ELF-1 (cell line): Measurements from ENCODE around the gene ZNHIT2.
A peak's percentile ranks its signal among the peaks of the same experiment; 100 is the strongest.

Experiments
- DNase-seq: peaks from one replicate; pipeline ENCODE4 v3.0.0-alpha.2; 2016; ENCODE audit warnings: low read depth, low spot score

The ZNHIT2 gene

GRCh38 chr11:65104628-65105027, 12.9 kb downstream of the ZNHIT2 start:
- DNase-seq = no peak

- no peak for DNase-seq
Observed at GRCh38 chr11:65103476-65103875, 14.0 kb downstream of the ZNHIT2 start.

GRCh38 chr11:65102142-65103095, 15.1 kb downstream of the ZNHIT2 start:
- DNase-seq = no peak

DNA sequence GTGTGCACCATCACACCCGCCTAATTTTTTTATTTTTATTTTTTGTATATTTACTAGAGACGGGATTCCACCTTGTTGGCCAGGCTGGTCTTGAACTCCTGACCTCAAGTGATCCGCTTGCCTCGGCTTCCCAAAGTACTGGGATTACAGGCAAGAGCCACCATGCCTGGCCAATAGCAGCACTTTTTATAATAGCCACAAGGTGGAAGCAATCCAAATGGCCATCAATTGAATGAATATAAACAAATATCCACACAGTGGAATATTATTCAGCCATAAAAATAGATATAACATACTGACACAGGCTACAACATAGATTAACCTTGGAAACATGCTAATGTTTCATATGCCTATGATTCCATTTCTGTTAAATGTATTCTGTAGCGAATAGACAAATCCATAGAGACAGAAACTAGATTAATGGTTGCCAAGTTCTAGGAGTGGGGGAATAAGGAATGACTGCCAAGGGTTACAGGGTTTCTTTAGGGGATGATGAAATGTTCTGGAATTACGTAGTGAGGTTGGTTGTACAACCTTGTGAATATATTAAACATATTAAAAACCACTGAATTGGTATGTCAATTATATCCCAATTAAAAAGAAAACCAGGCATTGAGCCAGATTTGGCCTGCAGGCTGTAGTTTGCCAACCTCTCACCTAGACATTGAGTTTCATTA, 16.7 kb downstream of the ZNHIT2 start:
- no peak for DNase-seq

DNA sequence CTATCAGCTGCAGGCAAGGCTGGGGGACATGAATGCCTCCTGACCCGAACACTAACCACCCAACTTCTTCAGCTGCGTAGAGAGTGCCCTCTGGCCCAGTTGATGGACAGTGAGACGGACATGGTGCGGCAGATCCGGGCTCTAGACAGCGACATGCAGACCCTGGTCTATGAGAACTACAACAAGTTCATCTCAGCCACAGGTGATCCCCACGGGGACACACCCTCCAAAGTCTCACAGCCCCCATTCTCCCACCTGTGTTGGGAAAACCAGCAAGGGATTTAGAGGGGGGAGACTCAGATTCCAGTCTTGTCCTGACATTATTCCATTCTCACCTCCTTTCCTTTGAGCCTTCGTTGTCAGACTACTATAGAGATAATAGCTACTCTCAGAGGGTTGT, 20.6 kb downstream of the ZNHIT2 start:
- no peak for DNase-seq

DNA sequence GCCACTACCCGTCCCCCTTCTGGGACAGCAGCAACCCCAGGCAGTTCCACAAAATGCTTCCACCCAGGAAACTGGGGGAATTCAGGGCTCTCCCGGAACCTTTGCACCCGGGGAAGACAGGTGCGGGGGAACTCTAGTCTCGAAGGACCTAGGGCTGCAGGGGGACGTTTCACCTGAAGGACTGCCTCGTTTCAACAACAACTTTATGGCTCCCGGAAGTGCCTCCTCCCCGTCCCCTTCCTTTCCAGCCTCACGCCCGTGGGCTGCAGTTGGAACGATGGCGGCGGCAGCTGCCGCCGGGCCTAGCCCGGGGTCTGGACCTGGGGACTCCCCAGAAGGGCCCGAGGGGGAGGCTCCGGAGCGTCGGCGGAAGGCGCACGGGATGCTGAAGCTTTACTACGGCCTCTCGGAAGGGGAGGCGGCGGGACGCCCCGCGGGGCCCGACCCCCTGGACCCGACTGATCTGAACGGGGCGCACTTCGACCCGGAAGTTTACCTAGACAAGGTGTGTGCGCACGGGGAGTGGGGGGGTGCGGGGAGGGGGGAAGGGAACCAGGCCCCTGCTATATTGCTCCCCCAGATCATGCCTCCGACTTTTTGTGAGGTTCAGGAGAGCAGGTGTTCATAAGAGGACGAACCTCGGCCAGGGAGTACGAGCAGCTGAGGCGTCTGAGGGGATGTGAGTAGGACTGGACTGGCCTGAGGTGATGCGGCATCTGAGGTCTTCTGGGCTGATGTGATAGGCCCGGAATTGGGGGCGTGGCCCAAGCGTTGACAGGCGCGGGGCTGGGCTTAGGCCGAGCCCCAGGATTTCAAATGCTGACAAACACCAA, 21.3 kb downstream of the ZNHIT2 start, which contains the start of gene VPS51:
TSS of gene VPS51 (plus strand) at position 241 of the 833 bp plus-strand sequence. CDS start at position 278, 37 bp downstream.
- peak; percentile 94 for DNase-seq

GRCh38 chr11:65095427-65095826, 22.1 kb downstream of the ZNHIT2 start:
- DNase-seq = no peak

DNA sequence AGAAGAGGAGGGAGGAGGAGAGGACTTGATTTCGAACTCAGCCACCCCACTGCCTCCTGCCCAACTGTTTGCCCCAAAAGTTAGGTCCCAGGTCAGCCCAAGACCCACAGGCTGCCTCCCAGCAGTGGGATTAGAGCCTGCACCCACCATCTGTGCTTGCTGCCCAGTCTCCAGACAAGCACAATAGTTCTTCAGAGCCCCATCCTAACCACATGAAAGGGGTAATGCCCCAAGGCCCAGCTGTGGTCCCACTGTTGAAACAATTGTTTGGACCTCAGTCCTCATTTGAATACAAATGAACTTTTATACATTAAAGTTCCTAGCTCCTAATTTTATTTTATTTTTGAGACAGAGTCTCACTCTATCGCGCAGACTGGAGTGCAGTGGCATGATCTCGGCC, 26.9 kb downstream of the ZNHIT2 start:
- DNase-seq = no peak

DNA sequence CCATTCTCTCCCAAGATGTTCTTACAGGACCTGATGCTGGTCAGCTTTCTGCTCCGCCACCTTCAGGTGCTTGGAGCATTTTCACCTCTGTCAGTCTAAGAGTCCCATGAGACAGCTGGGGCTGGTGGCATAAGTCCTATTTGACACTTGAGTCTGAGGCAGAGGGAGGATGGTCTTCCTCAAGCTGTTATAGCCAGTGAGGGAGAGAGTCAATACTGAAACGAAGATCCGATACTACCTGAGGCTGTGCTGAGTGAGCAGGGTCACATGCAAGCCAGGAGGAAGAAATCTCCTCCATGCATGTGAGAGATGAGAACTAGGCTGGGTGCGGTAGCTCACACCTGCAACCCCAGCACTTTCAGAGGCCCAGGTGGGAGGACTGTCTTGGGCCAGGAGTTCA, 27.9 kb downstream of the ZNHIT2 start:
- DNase-seq = no peak

DNA sequence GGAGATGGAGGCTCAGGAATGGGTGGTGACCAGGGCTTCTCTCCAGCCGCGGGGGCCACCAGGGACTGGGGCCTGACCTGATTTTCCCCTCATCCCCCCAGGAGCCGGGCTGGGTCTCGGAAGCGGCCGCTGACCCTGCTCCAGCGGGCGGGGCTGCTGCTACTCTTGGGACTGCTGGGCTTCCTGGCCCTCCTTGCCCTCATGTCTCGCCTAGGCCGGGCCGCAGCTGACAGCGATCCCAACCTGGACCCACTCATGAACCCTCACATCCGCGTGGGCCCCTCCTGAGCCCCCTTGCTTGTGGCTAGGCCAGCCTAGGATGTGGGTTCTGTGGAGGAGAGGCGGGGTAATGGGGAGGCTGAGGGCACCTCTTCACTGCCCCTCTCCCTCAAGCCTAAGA, 29.7 kb downstream of the ZNHIT2 start:
- DNase-seq = no peak

DNA sequence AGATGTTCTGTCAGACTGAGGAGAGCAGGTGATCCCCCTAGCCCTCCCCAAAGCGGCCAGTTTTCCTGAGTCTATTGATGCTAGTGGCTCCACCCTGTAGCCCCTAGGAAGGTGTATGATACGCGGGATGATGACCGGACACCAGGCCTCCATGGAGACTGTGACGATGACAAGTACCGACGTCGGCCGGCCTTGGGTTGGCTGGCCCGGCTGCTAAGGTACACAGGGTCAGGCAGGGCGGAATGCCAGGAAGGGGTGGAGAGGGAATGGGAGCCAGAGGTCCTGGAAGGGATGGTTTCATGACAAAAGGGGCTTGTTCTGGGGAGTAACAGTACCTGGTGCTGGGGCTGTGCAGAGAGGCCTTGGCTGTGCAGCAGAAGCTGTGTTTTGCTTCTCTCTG, 30.3 kb downstream of the ZNHIT2 start:
- DNase-seq = no peak

DNA sequence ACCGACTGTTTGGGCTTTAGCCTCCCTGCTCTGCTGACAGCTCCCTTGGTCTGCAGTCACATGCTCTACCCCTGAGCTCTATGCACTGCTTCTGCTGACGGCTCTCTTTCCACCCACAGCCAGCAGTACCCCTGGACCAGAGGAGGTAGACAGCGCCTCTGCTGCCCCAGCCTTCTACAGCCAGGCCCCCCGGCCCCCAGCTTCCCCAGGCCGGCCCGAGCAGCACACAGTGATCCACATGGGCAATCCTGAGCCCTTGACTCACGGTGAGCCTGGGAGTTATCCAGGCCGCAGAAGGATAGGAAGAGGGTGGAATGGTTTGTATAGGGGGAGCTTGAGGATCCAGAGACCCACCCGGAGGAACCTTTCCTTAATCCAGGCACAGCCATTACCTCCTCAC, 30.7 kb downstream of the ZNHIT2 start:
- DNase-seq = no peak

GRCh38 chr11:65085446-65085845, 32.1 kb downstream of the ZNHIT2 start:
- DNase-seq = no peak

DNA sequence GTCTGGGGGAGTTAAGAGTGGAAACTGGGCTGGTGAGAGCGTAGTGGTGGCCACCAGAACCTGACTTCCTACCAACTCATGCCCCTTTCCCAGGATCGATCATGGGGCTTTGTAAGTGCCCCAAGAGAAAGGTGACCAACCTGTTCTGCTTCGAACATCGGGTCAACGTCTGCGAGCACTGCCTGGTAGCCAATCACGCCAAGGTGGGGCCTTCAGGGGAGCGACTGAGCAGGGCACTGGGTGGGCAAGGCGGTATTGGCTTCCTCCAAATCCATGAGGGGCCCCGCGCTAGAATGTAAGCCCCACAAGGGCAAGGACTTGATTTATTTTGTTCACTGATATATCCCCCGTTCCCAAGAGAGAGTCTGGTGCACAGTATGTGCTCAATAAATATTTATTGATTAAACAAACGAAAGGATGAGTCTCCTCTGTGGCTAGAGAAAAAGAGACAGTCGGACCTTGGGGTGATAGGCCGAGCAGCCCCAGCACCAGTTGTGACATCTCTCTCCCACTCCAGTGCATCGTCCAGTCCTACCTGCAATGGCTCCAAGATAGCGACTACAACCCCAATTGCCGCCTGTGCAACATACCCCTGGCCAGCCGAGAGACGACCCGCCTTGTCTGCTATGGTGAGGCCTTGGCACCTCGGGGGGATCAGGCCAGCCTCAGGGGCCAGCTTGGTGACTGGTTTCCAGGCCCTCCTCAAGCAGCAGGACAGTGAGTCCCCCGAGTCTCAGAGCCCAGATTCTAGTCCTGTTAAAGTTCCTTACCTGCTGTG, 32.7 kb downstream of the ZNHIT2 start:
- DNase-seq = no peak

DNA sequence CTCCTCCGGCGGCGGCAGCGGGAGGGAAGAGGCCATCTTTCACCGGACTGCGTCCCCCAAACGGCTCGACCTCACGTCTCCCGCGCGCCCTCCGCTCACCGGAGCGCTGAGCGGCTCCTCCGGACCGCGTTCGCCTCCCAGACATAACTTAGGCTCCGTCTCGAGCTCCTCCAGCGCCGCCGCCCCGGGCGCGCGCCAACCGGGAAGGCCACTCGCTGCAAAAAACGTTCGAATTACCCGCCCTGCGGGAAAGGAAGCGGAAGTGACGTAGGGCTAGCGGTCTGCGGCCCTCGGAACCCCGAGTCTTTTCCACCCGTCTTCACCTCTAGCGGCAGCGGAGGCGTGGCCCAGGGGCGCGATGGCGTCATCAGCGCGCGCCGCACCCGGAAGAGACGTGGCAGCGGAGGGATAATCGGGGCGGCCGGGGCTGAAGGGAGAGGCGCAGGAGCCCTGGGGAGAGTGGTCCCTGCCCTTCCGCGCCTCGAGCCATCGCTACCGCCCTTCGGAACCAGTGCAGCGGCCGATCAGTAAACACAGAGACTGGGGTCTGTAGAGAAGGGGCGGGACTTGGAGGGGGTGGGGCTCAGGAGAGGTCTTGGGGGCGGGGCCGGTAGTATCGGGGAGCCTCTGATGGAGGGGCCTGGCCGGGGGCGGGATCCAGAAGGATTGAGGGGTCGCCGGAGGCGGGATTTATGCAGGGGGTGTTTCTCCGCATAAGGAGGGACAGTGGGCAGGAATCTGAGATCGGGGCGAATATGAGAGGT, 33.5 kb downstream of the ZNHIT2 start, which contains the start of the genes CDCA5 and ZFPL1:
TSS of gene CDCA5 (minus strand) at position 207 of the 764 bp plus-strand sequence. CDS start at position 145, 62 bp downstream.
TSS of gene ZFPL1 (plus strand) at position 389 of the 764 bp plus-strand sequence. CDS start 477 bp downstream, outside the sequence.
- DNase-seq = peak; percentile 98

GRCh38 chr11:65083134-65083833, 34.2 kb downstream of the ZNHIT2 start:
- no peak for DNase-seq

GRCh38 chr11:65078786-65079342, 38.6 kb downstream of the ZNHIT2 start:
- no peak for DNase-seq

GRCh38 chr11:65078151-65078550, 39.4 kb downstream of the ZNHIT2 start:
- peak; percentile 66 for DNase-seq

- DNase-seq = peak; percentile 22
Observed at GRCh38 chr11:65077451-65077850, 40.0 kb downstream of the ZNHIT2 start.
